HG03097 (cell line): ENCODE data around the gene ARID5A.

Experiments used
- ATAC-seq: cut with Tn5 transposase; IDR thresholded peaks from one replicate; pipeline ENCODE4 v1.9.1; 2021; ENCODE audit not compliant: unreplicated experiment, low FRiP score

Gene ARID5A

DNA sequence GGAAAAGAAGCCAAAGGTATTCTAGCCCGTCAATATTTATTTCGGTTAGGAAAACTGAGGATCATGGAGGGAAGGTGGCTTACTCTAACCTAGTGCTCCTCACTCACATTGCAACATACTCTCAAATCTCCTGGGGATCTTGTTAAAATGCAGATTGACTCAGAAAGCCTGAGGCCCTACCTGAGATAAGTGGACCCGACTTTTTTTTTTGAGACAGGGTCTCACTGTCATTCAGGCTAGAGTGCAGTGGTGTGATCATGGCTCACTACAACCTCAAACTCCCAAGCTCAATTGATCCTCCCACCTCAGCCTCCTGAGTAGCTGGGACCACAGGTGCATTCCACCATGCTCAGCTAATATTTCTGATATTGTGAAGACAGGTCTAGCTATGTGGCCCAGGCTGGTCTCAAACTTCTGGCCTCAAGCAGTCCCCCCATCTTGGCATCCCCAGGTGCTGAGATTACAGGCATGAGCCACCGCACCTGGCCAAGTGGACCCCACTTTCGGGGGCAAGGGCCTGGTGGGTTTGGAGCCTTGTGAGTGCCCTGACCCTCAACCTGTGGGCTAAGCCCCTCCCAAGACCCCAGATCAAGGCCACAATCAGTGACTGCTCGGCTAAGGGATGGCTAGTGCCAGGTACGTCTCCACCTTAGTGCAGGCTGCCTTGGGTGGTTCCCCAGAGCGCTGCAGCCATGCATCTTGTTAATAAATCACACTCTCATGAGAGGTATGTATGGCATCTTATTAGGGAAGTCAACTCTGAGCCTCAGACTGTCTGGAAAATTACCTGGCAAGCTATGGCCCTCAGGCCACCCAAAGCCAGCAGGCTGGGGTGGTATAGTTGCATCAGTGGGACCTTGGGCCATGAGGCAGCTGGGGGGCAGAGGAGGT is 30.3 kb upstream of the ARID5A start:
- no peak for ATAC-seq

DNA sequence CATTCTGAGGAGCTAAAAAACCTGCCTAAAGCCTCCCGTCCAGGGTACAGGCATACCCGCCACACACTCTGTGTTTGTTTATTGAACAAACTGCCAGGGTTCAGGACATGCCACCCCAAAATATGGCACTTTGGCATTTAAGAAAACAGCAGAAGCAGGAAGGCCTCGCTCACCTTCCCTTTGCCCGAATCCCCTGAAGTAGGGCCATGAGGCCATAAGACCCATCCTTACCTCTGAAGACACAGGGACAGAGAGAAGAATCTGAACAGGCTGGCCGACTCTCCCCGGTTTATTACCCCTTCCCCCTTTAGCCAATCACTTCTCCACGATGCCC is 29.7 kb upstream of the ARID5A start:
- ATAC-seq: no peak

DNA sequence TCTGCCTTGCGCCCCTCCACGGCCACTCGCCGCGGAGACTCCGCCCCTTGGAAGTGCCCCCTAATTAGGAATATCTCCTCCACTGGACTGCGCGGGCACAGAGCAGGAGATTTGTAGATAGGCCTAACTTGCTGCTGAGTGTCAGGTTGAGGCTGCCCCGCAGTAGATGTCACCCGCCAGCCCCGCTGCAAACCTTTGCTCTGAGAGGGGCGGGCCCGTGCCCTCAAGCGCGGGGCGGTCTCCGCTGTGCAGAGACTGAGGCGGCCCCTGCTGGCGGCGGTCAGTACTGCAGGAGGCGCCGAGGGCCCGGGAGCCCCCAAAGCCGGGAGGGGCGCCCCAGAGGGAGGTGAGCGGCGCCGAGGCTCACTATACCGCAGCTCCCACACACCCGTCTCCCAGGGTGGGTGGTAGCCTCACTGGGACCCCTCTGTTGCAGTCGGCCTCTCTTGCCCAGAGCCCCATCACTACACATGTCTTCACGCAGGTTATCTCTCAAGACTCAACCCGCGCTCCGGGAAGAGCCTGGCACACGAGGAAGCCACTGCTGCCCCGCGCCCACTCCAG is 28.5 kb upstream of the ARID5A start:
- ATAC-seq: no peak

DNA sequence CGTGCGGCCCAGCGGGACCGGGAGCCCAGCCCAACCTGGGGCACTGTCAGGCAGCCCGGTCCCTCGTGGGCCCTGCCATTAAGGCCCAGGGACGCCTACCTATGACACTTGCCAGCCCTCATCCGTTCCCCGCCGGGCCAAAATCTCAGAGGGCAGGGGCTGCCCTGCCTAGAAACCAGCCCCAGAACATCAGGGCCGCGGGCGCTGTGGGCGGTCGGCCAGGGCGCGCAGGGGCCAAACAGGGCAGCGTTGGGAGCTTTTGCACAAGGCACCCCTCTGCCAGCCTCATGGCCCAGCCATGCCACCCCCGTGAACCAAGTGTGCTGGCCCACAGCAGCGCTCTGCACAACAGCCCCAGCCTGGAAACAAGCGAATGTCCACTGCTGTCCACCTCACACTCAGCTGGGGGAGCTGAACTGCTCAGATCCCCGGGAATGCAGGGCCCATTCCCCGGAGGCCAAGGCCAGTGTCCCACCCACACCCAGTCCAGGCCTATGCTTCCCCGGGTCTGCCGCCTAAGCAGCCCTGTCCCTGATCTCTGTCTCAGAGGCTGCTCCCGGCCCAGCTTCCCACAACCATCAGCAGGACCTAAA is 27.9 kb upstream of the ARID5A start:
- no peak for ATAC-seq

DNA sequence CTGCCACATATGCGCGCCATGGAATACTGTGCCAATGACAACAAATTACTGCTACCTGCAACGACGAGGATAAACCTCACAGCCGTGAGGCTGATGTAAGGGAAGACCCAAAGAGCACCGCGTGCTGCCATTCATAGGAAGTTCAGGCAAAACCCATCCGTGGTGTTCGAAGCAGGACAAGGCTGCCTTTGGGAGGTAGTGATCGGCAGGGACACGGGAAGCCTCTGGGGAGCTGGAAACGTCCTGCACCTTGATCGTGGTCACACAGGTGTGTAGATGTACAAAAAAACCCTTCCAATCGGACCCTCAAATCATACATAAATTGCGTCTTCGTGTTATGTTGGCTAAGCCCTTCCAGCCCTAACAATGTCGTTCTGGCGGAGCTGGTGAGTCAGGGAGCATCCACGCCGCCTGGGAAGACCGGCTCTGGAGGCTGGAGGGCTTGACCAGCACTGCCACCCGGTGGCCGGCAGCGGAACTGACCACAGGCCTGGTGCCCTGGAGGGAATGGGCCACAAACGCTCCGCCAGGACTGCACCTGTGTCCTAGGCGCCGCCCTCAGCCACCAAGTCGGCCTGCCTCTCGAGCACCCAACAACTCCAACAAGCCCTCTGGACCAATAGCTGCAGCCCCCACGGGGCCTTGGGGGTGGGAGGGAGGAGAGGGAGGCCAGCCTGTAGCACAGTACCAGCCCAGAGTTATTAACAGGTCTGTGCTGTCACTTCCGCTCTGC is 27.3 kb upstream of the ARID5A start:
- peak; percentile 50 for ATAC-seq

DNA sequence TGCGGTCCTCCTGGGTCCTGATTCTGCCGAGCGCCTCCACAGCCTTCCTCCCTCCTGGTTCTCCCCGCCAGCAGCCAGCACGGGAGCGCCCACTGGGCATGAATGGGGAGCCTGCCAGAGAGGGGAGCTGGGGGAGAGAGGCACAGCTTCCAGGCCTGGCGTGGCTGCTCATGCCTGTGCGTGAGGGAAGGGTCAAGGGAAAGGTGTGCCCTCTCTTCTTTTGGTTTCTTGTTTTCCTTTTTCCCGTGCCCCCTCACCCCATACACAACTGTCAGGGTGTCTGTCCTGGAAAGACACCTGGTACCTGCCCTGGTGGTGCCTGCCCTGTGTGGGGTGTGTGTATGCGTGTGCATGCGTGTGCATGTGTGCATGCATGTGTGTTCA is 26.7 kb upstream of the ARID5A start:
- ATAC-seq: no peak

DNA sequence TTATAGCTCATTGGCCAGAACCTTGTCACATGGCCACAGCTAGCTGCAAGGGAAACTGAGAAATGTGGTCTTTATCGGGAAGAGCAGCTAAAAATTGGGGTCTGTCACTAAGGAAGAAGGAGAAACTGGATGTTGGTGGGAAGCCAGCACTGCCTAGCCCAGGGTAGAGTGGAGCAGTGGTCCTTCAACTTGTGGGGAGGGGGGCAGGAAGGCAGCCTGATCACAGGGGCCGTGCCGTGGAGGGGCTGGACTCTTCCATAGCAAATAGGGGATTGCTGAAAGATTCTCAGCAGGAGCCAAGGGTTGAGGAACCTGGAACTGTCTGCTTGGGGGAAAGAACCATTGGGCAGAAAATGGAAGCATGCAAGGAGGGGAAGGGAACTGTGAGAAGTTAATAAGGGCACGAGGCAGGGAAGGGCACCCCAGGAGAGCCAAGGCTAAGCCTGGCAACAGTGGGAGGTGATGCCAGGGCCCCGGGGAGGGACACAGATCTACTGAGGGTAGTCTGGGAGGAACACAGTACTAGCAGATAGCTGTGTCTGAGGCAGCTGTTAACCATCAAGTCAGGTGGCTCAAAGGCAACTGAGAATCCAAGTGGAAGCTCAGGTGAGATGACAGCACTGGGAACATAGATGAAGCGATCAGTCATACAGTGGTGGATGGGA is 25.5 kb upstream of the ARID5A start:
- no peak for ATAC-seq

DNA sequence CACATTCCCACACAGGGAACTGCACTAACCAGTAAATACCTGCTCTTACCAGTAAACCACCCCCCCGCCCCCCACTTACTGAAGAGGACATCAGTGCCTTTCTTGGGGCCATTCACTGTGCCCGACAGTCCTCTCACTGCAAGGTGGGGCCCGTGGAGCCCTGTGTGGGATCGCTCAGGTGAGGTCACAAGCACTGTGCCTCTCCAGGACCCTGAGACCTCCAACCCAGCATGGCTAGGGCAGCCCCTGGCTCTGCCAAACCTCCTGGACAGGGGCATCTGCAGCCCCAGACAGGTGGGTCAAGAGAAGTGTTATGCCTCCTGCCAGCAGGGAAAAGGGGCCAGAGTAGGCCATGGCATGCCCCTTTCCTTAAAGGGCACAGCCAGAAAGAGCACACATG is 24.7 kb upstream of the ARID5A start:
- no peak for ATAC-seq

DNA sequence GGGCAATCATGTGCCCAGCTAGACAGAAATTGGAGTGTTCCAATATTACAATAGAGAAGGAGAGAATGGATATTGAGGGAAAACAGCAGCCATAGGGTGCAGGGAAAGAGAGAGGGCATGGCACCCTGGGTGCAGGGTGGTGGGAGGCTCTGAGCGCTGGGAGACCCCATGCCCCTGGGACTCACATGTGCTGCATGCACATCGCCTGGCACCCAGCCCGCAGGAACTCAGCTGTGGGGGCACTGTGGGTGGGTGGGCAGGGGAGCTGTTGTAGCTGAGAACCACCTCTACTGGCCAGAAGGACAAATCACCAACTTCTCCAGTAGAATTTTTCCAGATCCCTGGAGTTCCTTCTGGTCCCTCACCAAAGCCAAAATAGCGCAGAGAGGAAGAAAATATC is 24.2 kb upstream of the ARID5A start:
- ATAC-seq: no peak

DNA sequence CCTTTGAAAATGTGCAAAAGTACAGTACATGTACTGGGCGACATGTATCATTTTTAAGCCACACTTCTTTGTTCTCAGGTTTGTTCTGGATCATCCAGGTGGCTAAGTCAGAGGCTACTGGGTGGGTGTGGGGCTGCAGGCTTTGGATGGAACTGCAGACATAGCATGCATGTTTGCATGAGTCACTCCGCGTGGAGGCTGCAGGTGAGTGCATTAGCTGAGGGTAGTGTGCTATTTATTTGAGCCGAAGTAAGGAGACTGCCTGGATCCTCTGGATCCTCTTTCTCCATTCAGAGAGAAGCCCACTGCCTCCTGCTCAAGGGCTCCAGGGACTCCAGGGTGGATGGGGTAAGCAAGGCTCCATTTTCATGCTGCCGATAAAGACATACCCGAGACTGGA is 22.0 kb upstream of the ARID5A start:
- no peak for ATAC-seq

DNA sequence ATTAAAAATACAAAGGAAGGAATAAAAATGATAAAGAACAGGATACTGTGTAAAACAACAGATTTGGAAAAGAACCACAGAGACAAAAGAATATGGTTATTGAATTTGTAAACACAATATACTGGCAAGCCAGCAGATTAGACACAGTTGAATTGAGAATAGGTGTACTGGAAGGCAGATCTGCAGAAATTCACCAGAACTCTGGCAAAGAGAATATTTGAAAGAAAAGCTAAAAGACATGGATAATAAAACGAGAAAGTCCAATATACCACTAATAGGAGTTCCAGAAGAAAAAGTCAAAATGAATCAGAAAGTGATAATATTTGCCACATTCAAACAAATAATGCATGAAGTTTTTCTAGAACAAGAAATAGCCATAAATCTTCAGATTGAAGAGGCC is 19.5 kb upstream of the ARID5A start:
- no peak for ATAC-seq

DNA sequence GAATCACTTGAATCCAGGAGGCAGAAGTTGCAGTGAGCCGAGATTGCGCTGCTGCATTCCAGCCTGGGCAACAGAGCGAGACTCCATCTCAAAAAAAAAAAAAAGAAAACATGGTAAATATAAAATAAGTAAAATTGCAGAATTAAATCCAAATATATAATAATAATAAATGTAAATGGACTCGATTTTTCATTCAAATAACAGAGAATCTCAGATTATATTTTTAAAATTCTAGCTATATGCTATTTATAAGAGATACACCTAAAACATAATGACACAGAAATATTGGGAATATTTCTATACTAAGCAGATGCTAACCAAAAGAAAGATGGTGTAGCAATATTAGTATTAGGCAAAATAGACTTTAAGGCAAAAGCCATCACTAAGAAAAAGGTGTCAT is 16.3 kb upstream of the ARID5A start:
- no peak for ATAC-seq

DNA sequence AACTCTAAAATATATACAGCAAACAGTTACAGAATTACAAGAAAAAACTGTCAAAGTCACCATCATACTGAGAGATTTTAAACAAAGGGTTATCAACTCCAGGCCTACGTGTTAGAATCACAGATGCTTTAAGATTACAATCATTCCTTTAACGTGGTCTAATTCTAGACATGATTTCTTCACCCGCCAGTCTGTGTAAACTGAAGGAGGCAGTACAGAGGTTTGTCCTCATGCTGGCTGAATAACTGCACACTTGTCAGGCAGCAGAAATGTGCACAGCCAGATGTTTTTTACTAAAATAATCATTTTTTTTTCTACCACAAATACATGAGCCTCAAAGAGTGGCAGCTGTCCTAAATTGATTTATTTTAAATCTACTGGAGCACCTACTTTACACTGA is 15.9 kb upstream of the ARID5A start:
- ATAC-seq: no peak

DNA sequence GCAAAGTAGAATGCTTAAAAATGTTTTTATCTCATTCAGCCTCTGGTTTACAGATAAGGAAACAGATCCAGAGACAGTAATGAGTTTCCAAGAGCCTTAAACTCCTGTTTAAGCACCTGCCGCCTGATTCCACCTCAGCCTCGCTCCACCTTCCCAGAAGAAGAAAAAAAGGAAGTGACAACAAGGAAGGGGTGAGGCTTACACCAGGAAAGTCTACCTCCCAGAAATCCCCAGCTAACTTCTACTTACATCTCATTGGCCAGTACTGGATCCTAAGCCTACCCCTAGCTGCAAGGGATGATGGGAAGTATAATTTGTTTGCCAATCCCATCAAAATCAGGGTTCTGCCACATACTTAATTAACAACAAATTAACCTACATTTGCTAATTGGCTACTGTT is 15.3 kb upstream of the ARID5A start:
- ATAC-seq: no peak

DNA sequence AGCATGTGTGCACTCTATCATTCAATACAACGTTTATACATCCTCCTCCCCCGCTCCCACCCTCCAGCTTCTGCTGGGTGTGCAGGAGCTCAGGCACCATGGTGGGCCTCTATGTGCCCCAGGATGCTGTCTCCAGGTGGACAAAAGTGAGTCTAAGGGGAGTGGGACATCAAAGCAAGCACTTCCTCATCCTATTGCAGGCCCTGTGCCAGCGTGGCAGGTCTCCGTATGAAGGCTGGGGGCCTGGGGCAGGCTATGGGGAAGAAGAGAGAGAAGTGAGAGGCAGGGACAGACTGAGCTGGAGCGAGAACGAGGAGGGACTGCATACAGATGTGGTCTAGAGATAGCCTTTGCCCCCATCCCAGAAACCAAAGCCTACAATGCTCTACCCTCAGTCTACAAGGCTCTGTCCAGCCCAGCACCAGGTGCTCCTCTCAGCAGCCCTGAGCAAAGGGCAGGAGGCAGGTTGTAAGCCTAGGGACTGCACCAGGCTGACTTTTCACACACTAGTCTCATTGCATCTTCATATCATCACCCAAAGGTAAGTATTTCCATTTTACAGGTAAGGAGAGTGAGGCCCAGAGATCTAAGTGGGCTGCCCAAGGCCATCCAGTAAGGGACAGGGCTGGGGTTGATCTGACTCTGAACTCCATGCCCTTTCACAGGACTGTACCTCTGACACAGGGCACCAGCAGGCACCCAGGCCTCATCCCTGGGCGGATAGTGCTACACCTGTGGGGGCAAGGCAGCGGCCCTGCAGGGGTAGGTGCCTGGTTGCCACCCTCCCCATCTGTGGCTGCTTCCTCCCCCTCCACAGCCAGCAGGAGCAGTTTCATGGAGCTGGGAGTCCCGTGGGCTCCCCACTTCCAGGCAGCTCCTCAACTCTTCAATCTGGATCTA is 14.0 kb upstream of the ARID5A start:
- ATAC-seq: no peak

DNA sequence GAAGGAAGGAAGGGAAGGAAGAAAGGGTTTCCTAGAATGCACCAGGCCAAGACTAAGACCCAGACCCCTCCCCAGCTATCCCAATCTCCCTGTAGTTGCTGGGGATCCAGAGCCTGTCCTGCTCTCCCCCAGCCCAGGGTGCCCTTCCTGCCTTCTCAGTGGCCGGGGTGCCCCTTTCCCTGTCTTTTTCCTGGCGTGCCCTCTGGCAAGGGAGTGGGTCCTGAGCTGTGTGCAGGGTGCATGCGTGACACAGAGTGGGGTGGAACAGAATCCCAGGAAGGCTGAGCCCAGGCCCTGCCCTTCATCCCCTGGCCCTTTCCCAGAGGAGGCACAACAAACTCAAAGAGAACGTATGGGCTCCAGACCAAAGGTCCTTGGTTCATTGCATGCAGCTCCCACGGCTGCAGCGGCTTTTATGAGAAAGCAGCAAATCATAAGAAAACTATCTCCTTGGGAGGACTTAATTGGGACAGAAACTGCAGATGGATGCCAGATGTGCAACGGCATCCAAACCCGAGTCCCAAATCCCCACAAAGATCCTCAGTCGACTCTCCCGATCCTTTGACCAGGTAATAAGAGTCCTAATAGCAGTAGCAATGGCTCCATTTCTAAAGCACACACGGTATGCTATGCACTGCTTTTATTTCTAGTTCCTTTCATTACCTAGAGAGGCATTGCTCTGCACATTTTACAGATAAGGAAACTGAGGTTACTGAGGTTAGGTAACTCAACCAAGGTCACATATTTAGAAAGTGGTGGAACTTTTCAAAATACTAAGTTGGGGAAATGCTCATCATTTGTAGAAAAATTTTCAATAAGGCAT is 12.7 kb upstream of the ARID5A start:
- ATAC-seq: no peak

DNA sequence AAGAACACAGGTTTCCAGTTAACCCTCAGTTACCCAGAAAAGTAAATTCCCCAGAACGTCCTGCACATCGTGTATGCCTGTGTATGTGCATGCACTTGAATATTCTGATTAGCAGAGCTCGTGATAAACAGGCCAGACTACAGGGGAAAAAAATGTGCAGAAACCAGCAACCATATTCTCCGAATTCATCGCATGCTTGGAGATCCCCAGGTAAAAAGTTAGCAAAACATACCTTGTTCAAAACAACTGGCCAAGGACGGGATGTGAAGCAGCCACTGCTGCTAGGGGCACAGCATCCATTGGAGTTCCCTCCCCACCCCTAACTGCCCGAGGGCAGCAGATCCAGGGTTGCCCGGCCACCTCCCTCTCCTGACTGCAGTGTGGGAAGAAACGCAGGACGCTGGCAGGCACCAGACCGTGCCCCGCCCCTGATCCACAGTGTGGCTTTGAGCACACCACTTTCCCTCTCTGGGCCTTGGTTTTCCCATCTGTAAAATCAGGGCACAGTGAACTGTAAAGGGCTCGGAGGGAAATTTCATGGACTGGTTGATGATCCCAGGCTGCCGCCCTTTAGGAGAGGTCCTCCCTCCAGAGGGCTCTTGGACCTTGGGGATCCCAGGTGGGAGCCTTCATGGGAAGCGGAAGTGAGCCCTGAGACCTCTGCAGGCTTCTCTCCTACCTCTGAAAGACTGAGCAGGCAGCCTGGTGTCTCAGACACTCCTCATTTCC is 11.9 kb upstream of the ARID5A start:
- no peak for ATAC-seq

DNA sequence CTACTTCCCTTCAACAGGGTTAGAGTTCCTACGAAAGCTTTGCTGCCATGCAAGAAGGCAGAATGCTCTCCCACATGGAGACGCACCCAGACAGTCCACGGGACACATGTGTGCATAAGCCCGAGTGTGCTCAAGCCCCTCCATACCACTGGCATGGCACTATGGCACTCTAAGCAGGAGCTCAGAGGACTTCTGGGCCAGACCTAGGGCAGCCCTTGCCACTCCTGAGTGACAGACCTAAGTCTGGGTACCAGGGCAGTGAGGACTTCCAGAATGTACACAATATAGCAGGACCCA is 11.4 kb upstream of the ARID5A start:
- ATAC-seq: no peak

DNA sequence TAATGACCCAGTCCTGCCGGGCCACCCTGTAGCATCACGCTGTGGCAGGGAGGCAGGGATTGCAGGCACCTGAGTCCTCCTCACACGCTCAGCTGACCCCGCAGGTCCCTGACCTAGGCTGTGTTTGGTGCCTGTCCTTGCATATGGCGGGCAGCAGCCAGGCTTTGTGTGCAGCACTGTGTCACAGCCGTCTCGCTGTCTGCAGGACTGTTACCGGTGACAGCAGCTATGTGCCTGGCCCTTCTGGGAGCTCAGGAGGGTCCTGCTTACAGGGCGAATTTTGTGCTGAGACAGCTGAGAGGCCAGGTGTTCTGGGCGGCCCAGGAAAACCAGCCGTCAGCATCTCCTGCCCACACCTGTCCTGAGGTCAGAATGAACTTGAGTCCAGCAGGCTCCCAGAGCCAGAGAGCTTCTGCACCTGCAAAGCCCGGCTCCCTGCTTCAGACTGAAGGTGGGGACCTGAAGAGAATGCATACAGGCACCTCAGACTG is 10.4 kb upstream of the ARID5A start:
- ATAC-seq: no peak
